B cell (primary cell): ENCODE results near the gene PIK3CD. TPM values are rescaled to one million over a fixed set of nuclear protein-coding genes. Genes with fewer than 3 reads are reported as not detected.
"Not testable (repeated sequence)": the region's sequence is repeated elsewhere in the genome, so short reads cannot be mapped to it uniquely, and the experiment has no call there.

Source experiments
- ATAC-seq: fragments of 200-7000 bp; cut with Tn5 transposase; one replicate; pipeline ENCODE4 v1.10.0; 2021; ENCODE audit warnings: low read depth, mild to moderate bottlenecking, moderate number of reproducible peaks, moderate library complexity
- CTCF ChIA-PET: fragments of 350-600 bp; sonication (Branson Sonifier 250); formaldehyde crosslinking; loops from one replicate; lab custom pipeline; 2021; ENCODE audit warnings: antibody characterized with exemption, inconsistent platforms; lab: Charles Lee
- POLR2A ChIA-PET: fragments of 350-600 bp; sonication (Branson Sonifier 250); formaldehyde crosslinking; loops from one replicate; lab custom pipeline; 2021; ENCODE audit warnings: antibody characterized with exemption; lab: Charles Lee
- DNase-seq: peaks from one replicate; pipeline ENCODE4 v3.0.0; 2013
- H2AFZ ChIP-seq: 2 replicates; pipeline ENCODE4 v1.6.1; 2012; ENCODE audit warnings: mild to moderate bottlenecking, low read depth, low read length; ENCODE audit not compliant: insufficient read depth, poor library complexity, severe bottlenecking
- H3K27ac ChIP-seq, 2 donors: 1 replicate in 1 of 2; 2 replicates in 1 of 2; pipeline ENCODE4 v1.5.1; 2012 to 2013; ENCODE audit warnings: low read length in 2 of 2, mild to moderate bottlenecking in 2 of 2, moderate library complexity in 1 of 2
- H3K27me3 ChIP-seq, 4 experiments: fragments of 200-600 bp in 1 of 4; sonication (generic) in 1 of 4; replicated peaks in 1 of 4; 1 replicate in 2 of 4; 2 replicates in 2 of 4; pipeline versions ENCODE4 v1.6.1 to v1.7.0; 2013 to 2016; ENCODE audit warnings: low read length in 3 of 4, mild to moderate bottlenecking in 2 of 4, mixed read lengths in 1 of 4, moderate library complexity in 1 of 4; ENCODE audit not compliant: insufficient read depth in 4 of 4, control insufficient read depth in 3 of 4; ENCODE audit errors: control extremely low read depth in 1 of 4
- H3K36me3 ChIP-seq, 2 experiments: replicated peaks in 1 of 2; 1 replicate in 1 of 2; 2 replicates in 1 of 2; pipeline versions ENCODE4 v1.6.1 to v1.7.1; 2013; ENCODE audit warnings: low read length in 1 of 2; ENCODE audit not compliant: insufficient read depth in 2 of 2, control insufficient read depth in 1 of 2; ENCODE audit errors: control extremely low read depth in 1 of 2, extremely low read depth in 1 of 2
- H3K4me1 ChIP-seq, 2 donors: fragments of 200-600 bp in 1 of 2; sonication (generic) in 1 of 2; 1 replicate in 1 of 2; 2 replicates in 1 of 2; pipeline versions ENCODE4 v1.5.1 to v1.6.1; 2013 to 2017; ENCODE audit warnings: low read length in 2 of 2; ENCODE audit not compliant: control insufficient read depth in 2 of 2, insufficient read depth in 2 of 2
- H3K4me2 ChIP-seq: replicated peaks from 2 replicates; pipeline ENCODE3; 2012; ENCODE audit warnings: mild to moderate bottlenecking, low read depth, low read length; ENCODE audit not compliant: poor library complexity, severe bottlenecking
- H3K4me3 ChIP-seq, 5 experiments: fragments of 200-600 bp in 1 of 5; sonication (generic) in 1 of 5; 1 replicate in 3 of 5; 2 replicates in 2 of 5; pipeline versions ENCODE4 v1.5.1 to v1.7.0; 2011 to 2016; ENCODE audit warnings: low read length in 4 of 5, mild to moderate bottlenecking in 4 of 5, low read depth in 2 of 5, control low read depth in 1 of 5, moderate library complexity in 1 of 5; ENCODE audit not compliant: insufficient read depth in 1 of 5; ENCODE audit errors: control extremely low read depth in 1 of 5, extremely low read depth in 1 of 5
- H3K79me2 ChIP-seq: fragments of 200-600 bp; sonication (generic); one replicate; pipeline ENCODE4 v1.6.0; 2016; ENCODE audit warnings: low read length; ENCODE audit not compliant: control insufficient read depth, insufficient read depth
- H3K9ac ChIP-seq: fragments of 200-600 bp; sonication (generic); 2 replicates; pipeline ENCODE4 v1.6.1; 2017; ENCODE audit warnings: mild to moderate bottlenecking, low read length, moderate library complexity
- H3K9me3 ChIP-seq, 3 donors: one replicate each; pipeline versions ENCODE4 v1.6.1 to v1.7.1; 2013; ENCODE audit warnings: low read length in 2 of 3; ENCODE audit not compliant: control insufficient read depth in 2 of 3, insufficient read depth in 1 of 3; ENCODE audit errors: control extremely low read depth in 1 of 3
- H4K20me1 ChIP-seq: 2 replicates; pipeline ENCODE4 v1.6.0; 2012; ENCODE audit warnings: mild to moderate bottlenecking, low read length; ENCODE audit not compliant: insufficient read depth, control insufficient read depth, poor library complexity, severe bottlenecking
- H3K27ac Mint-ChIP-seq: one replicate; pipeline ENCODE4 v1.8.0; 2021; ENCODE audit warnings: mixed read lengths
- H3K27me3 Mint-ChIP-seq: one replicate; pipeline ENCODE4 v1.8.0; 2021; ENCODE audit warnings: mixed read lengths
- H3K4me1 Mint-ChIP-seq: one replicate; pipeline ENCODE4 v1.8.0; 2021; ENCODE audit warnings: mixed read lengths
- H3K4me3 Mint-ChIP-seq: one replicate; pipeline ENCODE4 v1.8.0; 2021; ENCODE audit warnings: mixed read lengths
- H3K9me3 Mint-ChIP-seq: one replicate; pipeline ENCODE4 v1.8.0; 2022; ENCODE audit warnings: mixed read lengths; ENCODE audit not compliant: insufficient read depth
- CTCF ChIP-seq: fragments of 200-600 bp; IDR thresholded peaks from one replicate; pipeline ENCODE4 v1.8.0; 2022; ENCODE audit warnings: antibody characterized with exemption, mild to moderate bottlenecking
- EZH2 ChIP-seq: IDR thresholded peaks from 2 replicates; pipeline ENCODE4 v1.6.1; 2012; ENCODE audit warnings: borderline replicate concordance, low read depth, mild to moderate bottlenecking, moderate library complexity, low read length; ENCODE audit not compliant: insufficient read depth, poor library complexity, severe bottlenecking
- WGBS: methylation state at CpG from one replicate; pipeline ENCODE4 v1.1.5; 2013; ENCODE audit warnings: missing lambda C conversion rate; ENCODE audit not compliant: insufficient coverage; 5-methylcytosine and 5-hydroxymethylcytosine counted together
- intact Hi-C: fragments of 100-400 bp; cut with micrococcal nuclease; formaldehyde crosslinking; loops from one replicate; pipeline ENCODE4 v1.10.0; 2022
- polyA plus RNA-seq: library from polyadenylated mRNA; depleted of rRNA; stranded (reverse); fragments of >200 nt; gene quantifications from 2 replicates; pipeline ENCODE4 v1.2.3, GENCODE V29; 2012
- total RNA-seq, 2 donors: library from RNA; stranded (reverse); fragments of 120-200 nt in 1 of 2; gene quantifications; 1 replicate in 1 of 2; 2 replicates in 1 of 2; pipeline versions ENCODE4 v1.2.3 to v1.2.4, GENCODE V29; 2013 to 2022

The PIK3CD gene
- total and polyA plus RNA-seq, 2 donors (not counting 1 experiment from before 2014, with no cell fraction given): 144 to 222 TPM

- H3K4me1 ChIP-seq: no peaks in the 10 kb centered on the region
- ChIA-PET CTCF (interaction anchor here (0.9 to 1.9 kb wide), 5 partner anchors 15 to 131 kb away, joined by 3 to 5 read pairs (median 3); no protein-coding TSS in a partner anchor), POLR2A (no interaction called here)
- H3K4me1 Mint-ChIP-seq: no peaks in the 10 kb centered on the region
- DNase-seq (no peak), ATAC-seq (no peak)
- H3K79me2 ChIP-seq: peaks cover 13% of the 10 kb centered on the region
- H3K9me3 Mint-ChIP-seq: no peaks in the 10 kb centered on the region
- intact Hi-C loops: no loop called here
- TF ChIP-seq EZH2 (no peak), CTCF (no peak)
- WGBS: 100% methylated on average over 3 of the region's 3 CpGs
- H4K20me1 ChIP-seq: no peaks in the 10 kb centered on the region
- no peak overlapping the region for H3K4me3 ChIP-seq
- no peak overlapping the region for H3K27ac ChIP-seq
- H2AFZ ChIP-seq: no peak overlapping the region
- H3K27me3 Mint-ChIP-seq: no peaks in the 10 kb centered on the region
- peaks cover 4 to 74% of the 10 kb centered on the region in 2 experiments for H3K36me3 ChIP-seq
- H3K9me3 ChIP-seq: no peaks in the 10 kb centered on the region
- H3K27ac Mint-ChIP-seq: no peak overlapping the region
- H3K9ac ChIP-seq: no peak overlapping the region
- H3K4me2 ChIP-seq: no peak overlapping the region
- no peaks in the 10 kb centered on the region for H3K27me3 ChIP-seq
- no peak overlapping the region for H3K4me3 Mint-ChIP-seq
Observed at GRCh38 chr1:9746211-9746610, 94.7 kb downstream of the PIK3CD start.

- POLR2A ChIA-PET: no interaction called here
- Mint-ChIP-seq H3K27ac (no peak overlapping the region), H3K4me1 (no peaks in the 10 kb centered on the region), H3K4me3 (no peak overlapping the region), H3K27me3 (no peaks in the 10 kb centered on the region), H3K9me3 (no peaks in the 10 kb centered on the region)
- intact Hi-C loops: no loop called here
- 100% methylated on average over 3 of the region's 7 CpGs for WGBS
- ATAC-seq: no peak
- TF ChIP-seq EZH2 (no peak), CTCF (no peak)
- H2AFZ ChIP-seq: no peak overlapping the region
- H3K4me2 ChIP-seq: no peak overlapping the region
- no peaks in the 10 kb centered on the region for H3K4me1 ChIP-seq
- H3K36me3 ChIP-seq: peaks cover 4 to 77% of the 10 kb centered on the region in 2 experiments
- H3K9ac ChIP-seq: no peak overlapping the region
- no peak overlapping the region for H3K4me3 ChIP-seq
- DNase-seq: no peak
- H3K27ac ChIP-seq: no peak overlapping the region
- CTCF ChIA-PET: interaction anchor here (0.9 to 1.9 kb wide), 5 partner anchors 15 to 131 kb away, joined by 3 to 5 read pairs (median 3); no protein-coding TSS in a partner anchor
- no peaks in the 10 kb centered on the region for H3K27me3 ChIP-seq
- no peaks in the 10 kb centered on the region for H3K9me3 ChIP-seq
- H4K20me1 ChIP-seq: no peaks in the 10 kb centered on the region
- H3K79me2 ChIP-seq: peaks cover 12% of the 10 kb centered on the region
Observed at GRCh38 chr1:9746651-9747050, 95.1 kb downstream of the PIK3CD start.

GRCh38 chr1:9748391-9748790 lies 96.9 kb downstream of the PIK3CD start:
- Histone ChIP-seq H3K36me3 (peaks cover 5 to 66% of the 10 kb centered on the region in 2 experiments), H3K79me2 (peaks cover 12% of the 10 kb centered on the region)
- H3K9ac ChIP-seq, H3K4me1 Mint-ChIP-seq, H3K9me3 Mint-ChIP-seq, H3K27ac Mint-ChIP-seq, H3K4me3 Mint-ChIP-seq, POLR2A ChIA-PET, H3K4me2 ChIP-seq, DNase-seq, intact Hi-C loops, H3K9me3 ChIP-seq, H3K27me3 Mint-ChIP-seq, CTCF ChIA-PET, H2AFZ ChIP-seq, H3K4me3 ChIP-seq, H4K20me1 ChIP-seq, H3K4me1 ChIP-seq, H3K27me3 ChIP-seq, H3K27ac ChIP-seq, ATAC-seq: not testable (repeated sequence)
- 97% methylated on average over 4 of the region's 9 CpGs for WGBS
